Type B pancreatic cell (in vitro differentiated cells): ENCODE measurements around the gene PRLH. TPM values are rescaled to one million over a fixed set of nuclear protein-coding genes. Genes with fewer than 3 reads are reported as not detected.

Source experiments
- DNase-seq: peaks from one replicate; pipeline ENCODE4 v3.0.0; 2021; ENCODE audit warnings: mixed read lengths; ENCODE audit not compliant: unreplicated experiment; ENCODE audit errors: extremely low spot score
- H3K27ac Mint-ChIP-seq: 2 replicates; pipeline ENCODE4 v1.8.0; 2021; ENCODE audit warnings: mild to moderate bottlenecking, mixed read lengths
- H3K27me3 Mint-ChIP-seq: 2 replicates; pipeline ENCODE4 v1.8.0; 2021; ENCODE audit warnings: mixed read lengths
- H3K36me3 Mint-ChIP-seq: 2 replicates; pipeline ENCODE4 v1.8.0; 2021; ENCODE audit warnings: mixed read lengths
- H3K4me1 Mint-ChIP-seq: one replicate; pipeline ENCODE4 v1.8.0; 2021; ENCODE audit warnings: mixed read lengths; ENCODE audit not compliant: unreplicated experiment
- H3K4me3 Mint-ChIP-seq: 2 replicates; pipeline ENCODE4 v1.8.0; 2021; ENCODE audit warnings: mild to moderate bottlenecking, mixed read lengths
- H3K9me3 Mint-ChIP-seq: 2 replicates; pipeline ENCODE4 v1.8.0; 2021; ENCODE audit warnings: mixed read lengths
- CTCF ChIP-seq: fragments of 200-600 bp; sonication (generic); conservative IDR thresholded peaks from 2 replicates; pipeline ENCODE4 v1.5.0; 2021; ENCODE audit warnings: antibody characterized with exemption, mild to moderate bottlenecking
- total RNA-seq: library from RNA; stranded (reverse); gene quantifications from 2 replicates; pipeline ENCODE4 v1.2.1, GENCODE V29; 2021; ENCODE audit warnings: low replicate concordance

PRLH gene
- total RNA-seq, 1 donor from 2014 or later, result not detected

GRCh38 chr2:237530472-237531433 lies 35.6 kb upstream of the PRLH start:
- TF ChIP-seq CTCF, result no peak
- Mint-ChIP-seq H3K36me3 (no peaks in the 10 kb centered on the region), H3K4me1 (peaks cover 10% of the 10 kb centered on the region), H3K27me3 (no peaks in the 10 kb centered on the region), H3K27ac (no peak overlapping the region), H3K9me3 (no peaks in the 10 kb centered on the region), H3K4me3 (no peak overlapping the region)
- no peak for DNase-seq

DNA sequence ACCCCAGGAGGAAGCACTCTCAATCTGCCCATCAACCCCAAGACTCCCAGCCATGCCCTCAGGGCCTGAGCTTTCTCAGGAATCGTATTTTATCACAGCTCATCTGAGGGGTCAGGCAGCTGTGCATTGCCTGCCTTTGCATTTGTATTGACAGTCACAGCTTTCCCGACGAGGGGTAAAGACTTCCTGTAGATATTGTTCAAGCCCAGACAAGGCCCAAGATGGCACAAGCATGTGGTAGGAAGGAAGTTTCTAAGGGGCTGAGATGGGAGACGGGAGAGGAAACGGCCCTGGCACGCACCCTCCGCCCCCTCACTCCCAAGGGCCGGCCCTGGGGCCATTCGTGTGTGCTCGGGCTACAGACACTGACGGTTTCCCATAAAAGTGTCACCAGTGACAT lies 34.2 kb upstream of the PRLH start:
- DNase-seq, result no peak
- H3K27me3 Mint-ChIP-seq, result no peaks in the 10 kb centered on the region
- no peaks in the 10 kb centered on the region for H3K36me3 Mint-ChIP-seq
- H3K4me3 Mint-ChIP-seq, result no peak overlapping the region
- H3K9me3 Mint-ChIP-seq, result no peaks in the 10 kb centered on the region
- H3K27ac Mint-ChIP-seq, result no peak overlapping the region
- peaks cover 11% of the 10 kb centered on the region for H3K4me1 Mint-ChIP-seq
- no peak for TF ChIP-seq CTCF

- Mint-ChIP-seq H3K27ac (no peak overlapping the region), H3K27me3 (no peaks in the 10 kb centered on the region), H3K4me3 (no peak overlapping the region), H3K4me1 (peaks cover 18% of the 10 kb centered on the region), H3K9me3 (no peaks in the 10 kb centered on the region), H3K36me3 (no peaks in the 10 kb centered on the region)
- DNase-seq, result no peak
- no peak for TF ChIP-seq CTCF
Measured at GRCh38 chr2:237533668-237534161, 32.7 kb upstream of the PRLH start.

DNA sequence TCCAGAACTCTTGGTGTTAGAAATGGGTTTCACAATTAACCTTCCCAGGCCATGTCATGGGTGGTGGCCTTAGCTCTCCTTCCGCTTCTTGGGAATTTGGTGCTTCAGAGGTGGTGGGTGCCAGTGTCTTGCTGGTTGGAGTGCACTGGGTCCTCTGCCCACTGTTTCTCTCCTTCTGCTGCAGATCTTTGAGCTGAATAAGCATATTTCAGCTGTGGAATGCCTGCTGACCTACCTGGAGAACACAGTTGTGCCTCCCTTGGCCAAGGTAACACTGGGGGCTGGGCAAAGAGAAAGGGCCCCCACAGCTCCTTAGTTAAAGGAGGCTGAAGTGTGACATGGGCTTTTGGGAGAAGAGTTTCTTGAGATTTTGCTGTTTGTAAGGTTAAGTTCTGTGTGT lies 32.0 kb upstream of the PRLH start:
- no peaks in the 10 kb centered on the region for H3K27me3 Mint-ChIP-seq
- H3K36me3 Mint-ChIP-seq, result no peaks in the 10 kb centered on the region
- H3K4me3 Mint-ChIP-seq, result no peak overlapping the region
- TF ChIP-seq CTCF, result no peak
- no peak overlapping the region for H3K27ac Mint-ChIP-seq
- DNase-seq, result no peak
- no peaks in the 10 kb centered on the region for H3K9me3 Mint-ChIP-seq
- peaks cover 19% of the 10 kb centered on the region for H3K4me1 Mint-ChIP-seq

DNA sequence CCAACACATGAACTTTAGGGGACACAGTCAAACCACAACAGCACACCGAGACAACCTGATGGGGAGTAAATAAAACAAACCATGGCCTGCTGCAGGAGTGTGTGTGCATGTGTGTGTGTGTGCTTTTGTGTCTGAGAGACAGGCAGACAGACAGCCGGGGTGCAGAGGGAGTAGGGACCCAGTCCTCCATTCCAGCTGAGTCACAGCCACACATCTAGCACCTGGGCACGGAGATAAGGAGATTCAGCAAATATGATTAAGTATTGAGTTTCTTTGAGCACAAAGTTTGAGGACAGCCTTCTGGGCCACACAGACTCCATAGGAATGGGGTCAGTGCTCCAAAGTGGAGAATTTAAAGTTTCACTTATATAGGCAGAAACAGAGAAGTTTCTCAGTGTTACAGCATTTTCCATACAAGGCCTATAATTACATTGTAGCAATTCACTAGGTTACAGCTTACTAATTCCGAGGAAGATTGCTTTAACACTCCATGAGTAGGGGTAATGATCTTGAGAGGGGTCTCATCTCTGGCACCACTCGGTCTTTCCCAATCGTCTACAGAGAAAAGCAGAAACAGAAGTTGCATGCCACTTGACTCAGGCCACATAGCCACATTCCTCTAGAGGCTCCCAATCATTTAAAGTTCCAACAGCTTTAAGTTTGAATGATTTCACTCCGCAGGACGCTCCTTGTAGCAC lies 30.8 kb upstream of the PRLH start:
- Mint-ChIP-seq H3K4me1 (peaks cover 19% of the 10 kb centered on the region), H3K4me3 (no peak overlapping the region), H3K9me3 (no peaks in the 10 kb centered on the region), H3K27me3 (no peaks in the 10 kb centered on the region), H3K27ac (no peak overlapping the region), H3K36me3 (no peaks in the 10 kb centered on the region)
- no peak for TF ChIP-seq CTCF
- DNase-seq, result no peak
